Upper lobe of left lung (tissue), 4 donors: Measurements from ENCODE around the gene COL2A1.

Source experiments
- CTCF ChIP-seq, 6 experiments: fragments of 450-650 bp in 4 of 6; fragments of 200-600 bp in 2 of 6; sonication (generic) in 2 of 6; IDR thresholded peaks; one replicate each; pipeline ENCODE4 v1.5.1; 2016 to 2019; ENCODE audit warnings: antibody characterized with exemption in 6 of 6
- POLR2A ChIP-seq, 4 donors: fragments of 450-650 bp; IDR thresholded peaks; one replicate each; pipeline ENCODE4 v1.5.1; 2016 to 2017; ENCODE audit warnings: antibody characterized with exemption in 4 of 4, mild to moderate bottlenecking in 2 of 4

- TF ChIP-seq CTCF (IDR thresholded peaks at IDR 0.05), result no peak
- TF ChIP-seq POLR2A (IDR thresholded peaks at IDR 0.05), result no peak
These were observed 34.4 kb downstream of the COL2A1 start for GRCh38 chr12:47969845-47970244.
